D341Med (cell line): ENCODE measurements around the gene KNTC1.
"Not testable (repeated sequence)": the region's sequence is repeated elsewhere in the genome, so short reads cannot be mapped to it uniquely, and the experiment has no call there.

Experiments
- DNase-seq: peaks from one replicate; pipeline ENCODE4 v3.0.0; 2012; ENCODE audit warnings: low spot score

The KNTC1 gene

DNA sequence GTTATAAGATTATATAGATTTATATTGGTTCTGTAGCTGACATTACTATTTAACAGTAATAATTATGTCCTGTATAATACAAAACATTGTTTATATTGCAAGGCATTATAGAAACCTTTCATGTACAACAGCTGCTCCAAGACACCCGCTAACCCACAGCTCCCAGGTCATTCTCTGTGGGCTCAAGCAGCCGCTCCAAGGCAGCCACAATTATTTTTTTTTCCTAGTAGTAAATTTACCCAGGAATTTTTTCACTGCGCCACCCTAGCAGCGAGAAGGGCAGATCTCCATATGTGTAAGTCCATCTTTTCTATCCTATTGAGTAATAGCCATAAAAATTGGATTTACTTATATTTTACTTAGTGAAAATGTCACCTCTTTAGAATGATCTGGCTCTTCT, 36.3 kb downstream of the KNTC1 start:
- no peak for DNase-seq

GRCh38 chr12:122566816-122567215, 39.8 kb downstream of the KNTC1 start:
- not testable (repeated sequence) for DNase-seq

DNA sequence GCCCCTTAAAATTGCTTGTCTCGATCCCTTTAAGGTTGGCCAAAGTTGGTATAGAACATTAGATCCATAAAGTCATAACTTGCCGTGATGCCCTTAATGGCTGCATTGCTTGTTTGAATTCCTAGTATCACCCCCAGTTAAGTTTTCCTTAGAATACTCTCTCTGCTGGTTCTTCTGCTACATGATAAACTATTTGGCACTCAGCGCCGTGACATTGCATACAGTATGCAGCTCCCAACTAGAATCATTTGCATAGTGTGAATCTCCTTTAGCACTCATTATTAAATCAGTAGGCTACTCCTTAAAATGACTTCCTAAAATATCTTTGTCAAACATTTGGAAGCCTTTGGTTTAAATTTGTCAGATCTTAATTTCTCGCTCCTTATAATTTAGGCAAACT, 42.2 kb downstream of the KNTC1 start:
- DNase-seq: no peak

GRCh38 chr12:122570006-122570405, 43.0 kb downstream of the KNTC1 start:
- DNase-seq: not testable (repeated sequence)

DNA sequence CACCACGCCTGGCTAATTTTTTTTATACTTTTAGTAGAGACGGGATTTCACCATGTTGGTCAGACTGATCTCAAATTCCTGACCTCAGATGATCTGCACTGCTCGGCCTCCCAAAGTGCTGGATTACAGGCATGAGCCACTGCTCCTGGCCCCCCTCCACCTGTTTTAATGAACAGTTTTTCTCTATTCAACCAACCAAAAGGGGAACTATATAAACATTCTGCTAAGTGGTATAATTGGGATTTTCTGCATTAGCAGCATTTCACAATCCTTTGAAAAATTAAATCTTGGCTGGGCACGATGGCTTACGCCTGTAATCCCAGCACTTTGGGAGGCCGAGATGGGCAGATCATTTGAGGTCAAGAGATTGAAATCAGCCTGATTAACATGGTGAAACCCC, 44.8 kb downstream of the KNTC1 start:
- DNase-seq: no peak

DNA sequence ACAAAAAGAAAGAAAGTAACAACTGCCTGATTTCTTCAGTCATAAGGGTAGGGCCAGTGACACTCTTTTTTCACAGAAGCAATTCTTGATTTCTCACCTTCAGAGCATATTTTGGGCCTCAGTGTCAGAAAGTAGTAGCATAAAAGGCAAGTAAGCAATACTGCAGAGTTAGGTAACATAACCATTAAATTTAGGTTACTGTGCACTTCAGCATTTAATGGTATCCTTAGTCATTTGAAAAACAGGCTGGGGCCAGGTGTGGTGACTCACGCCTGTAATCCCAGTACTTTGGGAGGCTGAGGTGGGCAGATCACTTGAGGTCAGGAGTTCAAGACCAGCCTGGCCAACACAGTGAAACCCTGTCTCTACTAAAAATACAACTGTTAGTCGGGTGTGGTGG, 56.2 kb downstream of the KNTC1 start:
- not testable (repeated sequence) for DNase-seq

GRCh38 chr12:122584177-122584863, 57.3 kb downstream of the KNTC1 start:
- DNase-seq: no peak

DNA sequence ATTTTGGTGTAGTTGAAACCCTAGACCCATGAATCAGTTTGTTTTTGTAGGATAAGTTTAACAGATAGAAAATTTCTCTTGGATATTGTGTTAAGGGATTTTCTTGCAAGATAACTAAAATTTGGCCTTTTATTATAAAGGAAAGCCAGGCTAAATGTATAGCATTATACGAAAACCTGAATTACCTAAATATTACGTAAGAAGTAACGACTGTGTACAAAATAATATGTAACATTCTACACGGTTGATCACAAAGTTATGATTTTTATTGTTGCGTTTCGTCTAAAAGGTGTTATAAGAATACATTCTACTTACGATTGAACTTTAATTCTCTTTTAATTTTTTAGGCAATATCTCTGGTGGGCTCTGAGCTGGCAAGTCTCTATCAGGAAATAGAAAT, 63.9 kb downstream of the KNTC1 start:
- no peak for DNase-seq

DNA sequence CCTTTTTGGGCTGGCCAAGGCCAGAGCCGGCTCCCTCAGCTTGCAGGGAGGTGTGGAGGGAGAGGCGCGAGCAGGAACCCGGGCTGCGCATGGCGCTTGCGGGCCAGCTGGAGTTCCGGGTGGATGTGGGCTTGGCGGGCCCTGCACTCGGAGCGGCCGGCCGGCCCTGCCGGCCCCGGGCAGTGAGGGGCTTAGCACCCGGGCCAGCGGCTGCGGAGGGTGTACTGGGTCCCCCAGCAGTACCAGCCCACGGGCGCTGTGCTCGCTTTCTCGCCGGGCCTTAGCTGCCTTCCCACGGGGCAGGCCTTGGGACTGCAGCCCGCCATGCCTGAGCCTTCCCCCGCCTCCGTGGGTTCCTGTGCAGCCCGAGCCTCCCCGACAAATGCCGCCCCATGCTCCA, 64.9 kb downstream of the KNTC1 start:
- not testable (repeated sequence) for DNase-seq

DNA sequence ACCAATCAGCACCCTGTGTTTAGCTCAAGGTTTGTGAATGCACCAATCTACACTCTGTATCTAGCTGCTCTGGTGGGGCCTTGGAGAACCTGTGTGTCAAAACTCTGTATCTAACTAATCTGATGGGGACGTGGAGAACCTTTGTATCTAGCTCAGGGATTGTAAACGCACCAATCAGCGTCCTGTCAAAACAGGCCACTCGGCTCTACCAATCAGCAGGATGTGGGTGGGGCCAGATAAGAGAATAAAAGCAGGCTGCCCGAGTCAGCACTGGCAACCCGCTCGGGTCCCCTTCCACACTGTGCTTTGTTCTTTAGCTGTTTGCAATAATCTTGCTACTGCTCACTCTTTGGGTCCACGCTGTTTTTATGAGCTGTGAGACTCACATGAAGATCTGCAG, 65.5 kb downstream of the KNTC1 start:
- DNase-seq: not testable (repeated sequence)

GRCh38 chr12:122593910-122594309, 66.9 kb downstream of the KNTC1 start:
- DNase-seq: no peak

- DNase-seq: no peak
Measured at GRCh38 chr12:122596838-122597237, 69.8 kb downstream of the KNTC1 start.

DNA sequence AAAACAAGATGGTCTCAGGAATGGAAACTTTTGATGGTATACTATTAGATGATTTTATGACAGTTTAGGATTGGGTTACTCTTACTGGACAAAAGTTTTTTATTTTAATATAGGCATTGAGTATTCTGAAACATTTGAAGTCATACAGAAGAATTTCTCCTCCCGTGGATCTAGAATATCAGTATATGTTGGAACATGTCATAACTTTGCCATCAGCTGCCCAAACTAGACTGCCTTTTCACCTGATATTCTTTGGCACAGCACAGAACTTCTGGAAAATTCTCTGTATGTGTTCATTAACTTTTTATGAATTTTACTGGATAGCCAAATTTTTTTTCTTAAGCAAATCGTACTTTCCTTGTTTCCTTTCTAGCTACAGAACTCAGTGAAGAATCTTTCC, 75.4 kb downstream of the KNTC1 start:
- DNase-seq: no peak

- DNase-seq: no peak
Measured at GRCh38 chr12:122604993-122605392, 77.9 kb downstream of the KNTC1 start.

DNA sequence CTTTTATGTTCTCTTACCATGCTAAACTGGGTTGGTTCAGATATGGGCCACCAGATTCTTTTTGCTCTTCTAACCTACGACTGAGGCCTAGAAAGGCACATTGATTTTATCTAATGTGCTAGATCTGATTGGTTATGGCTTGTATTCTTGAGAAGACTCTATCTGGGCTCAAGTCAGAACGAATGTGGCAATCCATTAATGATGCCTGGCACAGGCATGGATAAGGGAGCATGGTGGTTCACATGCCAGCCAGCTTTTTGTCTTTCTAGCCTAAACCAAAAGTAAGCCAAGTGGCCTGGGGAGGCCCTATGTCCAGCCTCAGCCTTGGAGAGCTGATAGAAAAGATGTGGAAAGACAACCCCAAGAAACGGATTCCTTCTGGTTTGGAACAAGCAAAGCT, 82.7 kb downstream of the KNTC1 start:
- no peak for DNase-seq

DNA sequence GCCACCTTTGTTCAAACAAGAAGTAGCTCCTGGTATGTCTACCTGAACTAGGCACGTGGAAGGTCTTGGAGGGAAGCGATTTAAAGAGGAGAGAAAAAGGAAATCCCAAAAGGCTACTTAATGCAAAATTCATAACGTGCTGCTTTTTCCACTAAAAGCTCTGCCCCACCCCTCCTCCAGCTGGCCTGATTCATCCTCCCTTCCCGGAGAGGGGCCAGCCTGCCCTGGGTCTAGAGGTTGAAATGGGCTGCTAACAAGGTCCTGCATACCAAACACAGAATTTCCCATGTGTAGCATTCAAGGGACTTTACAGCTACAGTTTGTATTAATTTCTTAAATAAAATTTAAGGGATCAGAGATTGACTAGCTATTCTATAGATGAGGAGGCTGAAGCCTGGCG, 83.2 kb downstream of the KNTC1 start:
- DNase-seq: no peak

- no peak for DNase-seq
Measured at GRCh38 chr12:122610911-122611310, 83.9 kb downstream of the KNTC1 start.

DNA sequence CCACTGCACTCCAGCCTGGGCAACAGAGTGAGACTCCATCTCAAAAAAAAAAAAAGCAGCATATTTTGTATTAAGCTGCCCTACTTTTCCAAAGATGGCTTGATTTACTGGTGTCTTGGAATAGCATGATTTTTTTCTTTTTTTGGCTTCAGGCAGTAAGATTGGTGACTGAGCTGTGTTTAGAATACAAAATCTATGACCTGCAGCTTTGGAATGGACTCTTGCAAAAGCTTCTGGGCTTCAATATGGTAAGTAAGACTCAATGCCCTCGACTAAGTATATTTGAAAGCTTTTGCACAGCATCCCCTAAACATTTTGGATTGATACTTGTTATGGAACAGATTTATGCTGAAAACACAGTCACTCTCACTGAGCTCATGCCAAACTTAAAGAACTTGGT, 87.8 kb downstream of the KNTC1 start:
- DNase-seq: no peak

DNA sequence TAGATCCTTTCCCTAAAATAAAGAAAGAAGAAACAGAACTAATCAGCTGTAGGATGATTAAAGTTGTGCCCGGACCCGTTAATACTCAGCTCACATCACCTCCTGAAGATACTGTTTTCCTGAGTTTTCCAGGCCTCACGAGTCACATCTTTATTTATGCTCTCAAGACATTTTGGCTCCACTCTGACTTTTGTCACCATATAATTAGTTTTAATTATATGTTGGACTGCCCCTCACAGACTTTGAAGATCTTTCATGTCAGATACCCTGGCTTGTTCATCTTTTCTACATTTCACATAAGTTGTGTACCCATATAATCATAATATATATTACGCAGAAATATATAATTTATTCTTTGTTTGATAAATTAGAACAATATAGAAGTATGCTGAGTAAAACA, 88.7 kb downstream of the KNTC1 start:
- DNase-seq: no peak

- no peak for DNase-seq
Measured at GRCh38 chr12:122635471-122635870, 108.4 kb downstream of the KNTC1 start.

DNA sequence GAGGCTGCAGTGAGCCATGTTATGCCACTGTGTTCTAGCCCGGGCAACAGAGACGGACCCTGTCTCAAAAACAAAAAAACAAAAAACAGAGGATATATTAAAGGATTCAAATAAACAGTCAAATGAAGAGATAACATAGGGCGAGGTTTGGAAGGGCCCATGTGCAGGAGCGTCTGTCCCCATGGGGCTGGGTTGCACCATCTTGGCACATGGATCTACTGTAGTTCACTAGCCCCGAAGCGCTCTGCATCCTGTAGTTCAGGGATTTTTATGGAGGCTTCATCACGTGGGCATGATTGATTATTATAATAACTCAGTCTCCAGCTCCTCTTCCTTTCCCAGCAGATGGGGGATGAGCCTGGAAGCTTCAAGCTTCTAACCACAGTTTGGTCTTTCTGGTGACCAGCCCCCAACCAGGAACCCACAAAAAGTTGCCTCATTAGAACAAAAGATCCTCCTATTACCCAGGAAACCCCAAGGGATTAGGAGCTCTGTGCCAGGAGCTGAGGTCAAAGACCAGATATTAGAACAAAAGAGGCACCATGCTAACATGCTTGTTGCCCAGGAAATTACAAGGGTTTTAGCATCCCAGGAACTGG, 116.3 kb downstream of the KNTC1 start:
- no peak for DNase-seq

DNA sequence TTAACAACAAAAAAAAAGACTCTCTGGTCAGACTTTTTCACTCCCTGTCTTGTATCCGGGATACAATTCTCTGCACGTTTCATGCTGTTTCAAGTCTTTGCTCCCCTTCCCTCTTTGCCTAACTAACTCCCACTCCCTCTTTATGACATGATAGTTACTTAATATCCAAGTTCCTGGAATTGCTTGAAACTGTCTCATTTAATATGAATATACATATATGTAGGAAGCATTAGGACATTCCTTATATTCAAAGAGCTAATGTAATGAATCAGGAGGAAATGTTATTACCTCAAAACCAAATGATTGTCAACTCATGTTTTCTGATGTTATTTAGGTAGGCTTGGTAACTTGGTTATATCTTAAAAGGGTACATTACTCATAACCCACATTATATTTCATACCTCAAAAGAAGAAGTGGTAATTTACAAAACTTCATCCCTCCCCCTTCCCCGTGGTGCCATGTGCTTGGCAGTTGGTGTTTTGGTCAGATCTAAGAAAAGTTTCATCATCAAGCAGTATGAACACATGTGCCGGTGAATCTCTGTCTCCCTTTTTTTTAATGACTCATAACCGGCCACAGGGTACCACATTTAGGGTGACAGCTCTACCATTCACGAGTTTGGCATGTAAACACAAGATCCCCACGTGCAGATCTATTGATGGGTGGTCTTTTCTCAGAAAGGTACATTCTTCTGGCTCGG, 119.6 kb downstream of the KNTC1 start:
- no peak for DNase-seq

DNA sequence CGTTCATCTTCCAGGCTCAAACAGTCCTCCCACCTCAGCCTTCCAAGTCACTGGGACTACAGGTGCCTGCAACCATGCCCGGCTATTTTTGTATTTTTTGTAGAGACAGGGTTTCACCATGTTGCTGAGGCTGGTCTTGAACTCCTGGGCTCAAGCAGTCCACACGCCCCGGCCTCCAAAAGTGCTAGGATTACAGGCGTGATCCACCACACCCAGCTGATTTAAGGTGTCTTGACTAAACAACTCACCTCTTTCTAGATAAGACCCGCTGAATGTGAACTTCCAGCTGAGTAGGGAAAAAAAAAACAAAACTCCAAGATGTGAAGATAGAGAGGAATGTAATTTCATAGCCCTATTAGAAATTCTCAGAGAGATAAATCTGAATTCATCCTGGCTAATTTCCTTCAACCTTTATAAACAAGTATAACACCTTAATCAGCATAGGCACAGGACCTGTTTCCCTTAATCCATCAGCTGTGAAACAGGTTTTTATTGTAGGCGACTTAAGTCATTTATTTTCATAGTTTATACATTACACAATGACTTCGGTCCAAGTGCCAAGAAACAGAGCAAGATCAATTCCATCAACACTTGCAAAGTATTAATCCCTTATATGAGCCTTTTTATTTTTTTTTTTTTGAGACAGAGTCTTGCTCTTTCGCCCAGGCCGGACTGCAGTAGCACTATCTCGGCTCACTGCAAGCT, 124.6 kb downstream of the KNTC1 start:
- no peak for DNase-seq
